H9 (cell line): Measurements from ENCODE around the gene PARVB. TPM values are rescaled to one million over a fixed set of nuclear protein-coding genes. Genes with fewer than 3 reads are reported as not detected.

Experiments used
- DNase-seq: peaks from one replicate; pipeline ENCODE4 v3.0.0-alpha.2; 2017
- H2AFZ ChIP-seq: one replicate; pipeline ENCODE4 v1.6.1; 2013; ENCODE audit warnings: mild to moderate bottlenecking, low read length, control low read depth, moderate library complexity
- H2AK5ac ChIP-seq: 2 replicates; pipeline ENCODE4 v1.6.1; 2013; ENCODE audit warnings: low read length, control low read depth, mixed read lengths; ENCODE audit not compliant: insufficient read length
- H2BK120ac ChIP-seq: one replicate; pipeline ENCODE4 v1.6.1; 2013; ENCODE audit warnings: low read depth, mild to moderate bottlenecking, low read length, control low read depth, inconsistent platforms; ENCODE audit not compliant: poor library complexity, severe bottlenecking
- H2BK12ac ChIP-seq: 2 replicates; pipeline ENCODE4 v1.6.1; 2013; ENCODE audit warnings: low read length, control low read depth, mixed read lengths, low read depth; ENCODE audit not compliant: insufficient read length
- H2BK15ac ChIP-seq: 2 replicates; pipeline ENCODE4 v1.6.1; 2013; ENCODE audit warnings: low read depth, low read length, control low read depth
- H2BK20ac ChIP-seq: one replicate; pipeline ENCODE4 v1.6.1; 2013; ENCODE audit warnings: low read depth, mild to moderate bottlenecking, low read length, control low read depth, inconsistent platforms; ENCODE audit not compliant: poor library complexity, severe bottlenecking
- H2BK5ac ChIP-seq: 2 replicates; pipeline ENCODE4 v1.6.1; 2013; ENCODE audit warnings: low read length, control low read depth, mixed read lengths; ENCODE audit not compliant: insufficient read length
- H3K14ac ChIP-seq: 2 replicates; pipeline ENCODE4 v1.6.1; 2013; ENCODE audit warnings: low read length, control low read depth; ENCODE audit not compliant: insufficient read depth
- H3K18ac ChIP-seq: 2 replicates; pipeline ENCODE4 v1.6.1; 2013; ENCODE audit warnings: low read depth, mild to moderate bottlenecking, mixed read lengths, low read length, control low read depth; ENCODE audit not compliant: insufficient read length
- H3K23ac ChIP-seq: 2 replicates; pipeline ENCODE4 v1.6.1; 2013; ENCODE audit warnings: low read length, control low read depth, mixed read lengths, low read depth; ENCODE audit not compliant: insufficient read length
- H3K23me2 ChIP-seq: 2 replicates; pipeline ENCODE4 v1.6.1; 2013; ENCODE audit warnings: low read depth, mild to moderate bottlenecking, mixed read lengths, low read length, control low read depth; ENCODE audit not compliant: insufficient read length, poor library complexity, severe bottlenecking
- H3K27ac ChIP-seq: 2 replicates; pipeline ENCODE4 v1.5.1; 2013; ENCODE audit warnings: low read length, control low read depth, mixed read lengths, low read depth; ENCODE audit not compliant: insufficient read length
- H3K27me3 ChIP-seq: 2 replicates; pipeline ENCODE4 v1.6.1; 2013; ENCODE audit warnings: low read length, control low read depth, inconsistent platforms; ENCODE audit not compliant: insufficient read depth
- H3K4ac ChIP-seq: 2 replicates; pipeline ENCODE4 v1.6.1; 2013; ENCODE audit warnings: low read depth, mild to moderate bottlenecking, control low read depth, inconsistent platforms, low read length, moderate library complexity
- H3K4me1 ChIP-seq: 2 replicates; pipeline ENCODE4 v1.6.1; 2013; ENCODE audit warnings: low read length, control low read depth, inconsistent platforms; ENCODE audit not compliant: insufficient read depth
- H3K4me2 ChIP-seq: 2 replicates; pipeline ENCODE4 v1.6.1; 2013; ENCODE audit warnings: low read length, control low read depth, mixed read lengths; ENCODE audit not compliant: insufficient read length, insufficient read depth
- H3K56ac ChIP-seq: 2 replicates; pipeline ENCODE4 v1.6.1; 2013; ENCODE audit warnings: low read depth, mild to moderate bottlenecking, mixed read lengths, low read length, control low read depth; ENCODE audit not compliant: insufficient read length
- H3K79me1 ChIP-seq: 2 replicates; pipeline ENCODE4 v1.6.1; 2013; ENCODE audit warnings: low read depth, mild to moderate bottlenecking, moderate library complexity, low read length, control low read depth, inconsistent platforms; ENCODE audit not compliant: insufficient read depth, poor library complexity, severe bottlenecking
- H3K79me2 ChIP-seq: 2 replicates; pipeline ENCODE4 v1.6.1; 2013; ENCODE audit warnings: low read length, control low read depth, inconsistent platforms; ENCODE audit not compliant: insufficient read depth
- H3K9ac ChIP-seq: 2 replicates; pipeline ENCODE4 v1.6.1; 2013; ENCODE audit warnings: low read length, control low read depth, mixed read lengths; ENCODE audit not compliant: insufficient read length; ENCODE audit errors: extremely low read depth
- H3K9me3 ChIP-seq: one replicate; pipeline ENCODE4 v1.6.1; 2013; ENCODE audit warnings: low read depth, low read length, inconsistent platforms; ENCODE audit not compliant: control insufficient read depth
- H3T11ph ChIP-seq: one replicate; pipeline ENCODE4 v1.6.1; 2013; ENCODE audit warnings: mild to moderate bottlenecking, low read length, control low read depth, inconsistent platforms
- H4K20me1 ChIP-seq: one replicate; pipeline ENCODE4 v1.6.1; 2013; ENCODE audit not compliant: control insufficient read depth, insufficient read length, insufficient read depth
- H4K5ac ChIP-seq: 2 replicates; pipeline ENCODE4 v1.6.1; 2013; ENCODE audit warnings: low read depth, mild to moderate bottlenecking, mixed read lengths, low read length, control low read depth; ENCODE audit not compliant: insufficient read length
- H4K8ac ChIP-seq: replicated peaks from 2 replicates; pipeline ENCODE4 v1.6.1; 2013; ENCODE audit warnings: low read length, control low read depth, mixed read lengths, low read depth; ENCODE audit not compliant: insufficient read length
- H4K91ac ChIP-seq: 2 replicates; pipeline ENCODE4 v1.6.1; 2013; ENCODE audit warnings: low read depth, mild to moderate bottlenecking, moderate library complexity, mixed read lengths, low read length, control low read depth; ENCODE audit not compliant: insufficient read length
- H3K27ac Mint-ChIP-seq, 3 experiments: 2 replicates in 2 of 3; 3 replicates in 1 of 3; pipeline ENCODE4 v1.8.0; 2020 to 2021; ENCODE audit warnings: mixed read lengths in 3 of 3, mild to moderate bottlenecking in 1 of 3, moderate library complexity in 1 of 3
- H3K27me3 Mint-ChIP-seq: 2 replicates; pipeline ENCODE4 v1.8.0; 2021; ENCODE audit warnings: low read depth, mild to moderate bottlenecking, moderate library complexity, mixed read lengths
- H3K36me3 Mint-ChIP-seq, 3 experiments: 2 replicates in 2 of 3; 3 replicates in 1 of 3; pipeline ENCODE4 v1.8.0; 2020 to 2021; ENCODE audit warnings: low read depth in 3 of 3, mixed read lengths in 3 of 3; ENCODE audit not compliant: insufficient read depth in 1 of 3
- H3K4me1 Mint-ChIP-seq, 2 experiments: 2 replicates each; pipeline ENCODE4 v1.8.0; 2020; ENCODE audit warnings: mixed read lengths in 2 of 2
- H3K4me3 Mint-ChIP-seq, 2 experiments: 2 replicates in 1 of 2; 3 replicates in 1 of 2; pipeline ENCODE4 v1.8.0; 2020 to 2021; ENCODE audit warnings: mild to moderate bottlenecking in 2 of 2, mixed read lengths in 2 of 2, moderate library complexity in 1 of 2
- H3K9me3 Mint-ChIP-seq, 2 experiments: 2 replicates in 1 of 2; 3 replicates in 1 of 2; pipeline ENCODE4 v1.8.0; 2020; ENCODE audit warnings: mild to moderate bottlenecking in 2 of 2, mixed read lengths in 2 of 2, moderate library complexity in 1 of 2
- CTCF ChIP-seq: fragments of 200-600 bp; sonication (generic); conservative IDR thresholded peaks from 3 replicates; pipeline ENCODE4 v1.8.0; 2021; ENCODE audit warnings: antibody characterized with exemption, mild to moderate bottlenecking
- total RNA-seq: library from RNA; stranded (reverse); gene quantifications from 2 replicates; pipeline ENCODE4 v1.2.1, GENCODE V29; 2021

The PARVB gene
- total RNA-seq, 1 experiment from 2014 or later: 15.6 TPM

DNA sequence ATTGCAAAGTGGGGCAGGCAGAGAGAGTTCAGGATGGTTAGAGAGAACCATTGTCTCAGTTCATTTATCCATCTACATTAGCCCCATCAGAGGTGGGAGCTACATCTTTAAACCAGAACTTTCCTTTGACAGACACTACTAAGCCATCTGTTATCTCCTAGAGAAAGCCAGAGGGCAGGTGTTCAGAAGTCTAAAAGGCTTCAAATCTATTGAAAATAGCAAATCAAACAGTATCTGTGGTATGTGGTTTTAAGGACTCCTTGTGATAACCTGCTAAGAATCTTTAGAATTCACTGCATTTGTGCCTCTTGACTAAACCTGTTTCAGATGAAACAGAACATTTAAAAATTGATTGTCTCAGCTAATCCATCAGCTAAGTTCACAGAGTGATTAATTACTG is 112.7 kb downstream of the PARVB start:
- H4K5ac ChIP-seq: no peak overlapping the region
- no peak overlapping the region for H2BK15ac ChIP-seq
- no peak overlapping the region for H3K4ac ChIP-seq
- no peak overlapping the region for H2AK5ac ChIP-seq
- no peak overlapping the region for H3T11ph ChIP-seq
- no peak overlapping the region for H4K91ac ChIP-seq
- H3K79me2 ChIP-seq: no peaks in the 10 kb centered on the region
- H3K9me3 ChIP-seq: peaks cover 22% of the 10 kb centered on the region
- H2BK120ac ChIP-seq: no peak overlapping the region
- no peak for DNase-seq
- H2BK5ac ChIP-seq: no peak overlapping the region
- peaks cover 11 to 15% of the 10 kb centered on the region in 2 experiments for H3K4me1 Mint-ChIP-seq
- no peaks in the 10 kb centered on the region for H3K27me3 ChIP-seq
- no peaks in the 10 kb centered on the region for H3K79me1 ChIP-seq
- no peaks in the 10 kb centered on the region; the same call in 1 of the 2 replicates for H3K27me3 Mint-ChIP-seq
- no peak overlapping the region for H3K56ac ChIP-seq
- H4K20me1 ChIP-seq: no peaks in the 10 kb centered on the region
- H3K14ac ChIP-seq: no peak overlapping the region
- H2BK20ac ChIP-seq: no peak overlapping the region
- H2AFZ ChIP-seq: no peak overlapping the region
- H3K36me3 Mint-ChIP-seq: peaks cover 25 to 38% (median 34%) of the 10 kb centered on the region in 3 experiments
- peaks cover 27 to 34% of the 10 kb centered on the region in 2 experiments for H3K9me3 Mint-ChIP-seq
- no peak overlapping the region for H3K27ac ChIP-seq
- no peak overlapping the region for H3K4me3 Mint-ChIP-seq
- H4K8ac ChIP-seq: no peak overlapping the region
- no peak overlapping the region for H3K4me2 ChIP-seq
- no peak overlapping the region for H3K27ac Mint-ChIP-seq
- H3K18ac ChIP-seq: no peak overlapping the region
- H3K23ac ChIP-seq: no peak overlapping the region
- H3K4me1 ChIP-seq: peaks cover 3% of the 10 kb centered on the region
- no peak overlapping the region for H2BK12ac ChIP-seq
- H3K23me2 ChIP-seq: no peaks in the 10 kb centered on the region
- no peak for TF ChIP-seq CTCF
- no peak overlapping the region for H3K9ac ChIP-seq
